Uterus (tissue), 2 donors: ENCODE results near the gene SLX4IP.

Source experiments
- CTCF ChIP-seq, 4 experiments: fragments of 200-600 bp in 2 of 4; fragments of 450-650 bp in 2 of 4; sonication (generic) in 2 of 4; IDR thresholded peaks; one replicate each; pipeline ENCODE4 v1.5.1; 2016 to 2019; ENCODE audit warnings: antibody characterized with exemption in 4 of 4, mild to moderate bottlenecking in 2 of 4, moderate library complexity in 1 of 4
- POLR2A ChIP-seq, 2 donors: fragments of 450-650 bp; IDR thresholded peaks; one replicate each; pipeline ENCODE4 v1.6.1; 2016; ENCODE audit warnings: antibody characterized with exemption in 2 of 2, mild to moderate bottlenecking in 1 of 2, moderate library complexity in 1 of 2

GRCh38 chr20:10449270-10449669, 14.2 kb downstream of the SLX4IP start:
- TF ChIP-seq CTCF (IDR thresholded peaks at IDR 0.05), result no peak
- TF ChIP-seq POLR2A (IDR thresholded peaks at IDR 0.05), result no peak
